Mucosa of rectum (tissue), 2 donors: Measurements from ENCODE around the gene DIAPH3.
"Not testable (repeated sequence)": the region's sequence is repeated elsewhere in the genome, so short reads cannot be mapped to it uniquely, and the experiment has no call there.

Experiments used
- H3K27ac ChIP-seq, 2 donors: one replicate each; pipeline ENCODE4 v1.7.0; 2013; ENCODE audit warnings: inconsistent platforms in 2 of 2, low read depth in 2 of 2, low read length in 2 of 2
- H3K27me3 ChIP-seq, 2 donors: one replicate each; pipeline ENCODE4 v1.7.0; 2013; ENCODE audit warnings: low read length in 2 of 2; ENCODE audit not compliant: control insufficient read depth in 2 of 2, insufficient read depth in 2 of 2
- H3K36me3 ChIP-seq, 2 donors: one replicate each; pipeline ENCODE4 v1.7.0; 2013; ENCODE audit warnings: low read length in 2 of 2; ENCODE audit not compliant: control insufficient read depth in 2 of 2, insufficient read depth in 2 of 2
- H3K4me1 ChIP-seq, 2 donors: one replicate each; pipeline ENCODE4 v1.7.0; 2013; ENCODE audit warnings: low read length in 2 of 2, mild to moderate bottlenecking in 1 of 2; ENCODE audit not compliant: control insufficient read depth in 2 of 2, insufficient read depth in 2 of 2
- H3K4me3 ChIP-seq, 2 donors: one replicate each; pipeline ENCODE4 v1.7.0; 2013; ENCODE audit warnings: low read length in 2 of 2
- H3K9ac ChIP-seq, 2 donors: one replicate each; pipeline ENCODE4 v1.7.0; 2013; ENCODE audit warnings: low read length in 2 of 2, low read depth in 1 of 2, mild to moderate bottlenecking in 1 of 2
- H3K9me3 ChIP-seq, 2 donors: one replicate each; pipeline ENCODE4 v1.7.0; 2013; ENCODE audit warnings: low read length in 2 of 2; ENCODE audit not compliant: control insufficient read depth in 2 of 2
- donor health status: healthy.
- donor health status: Normal muscosa, but diverticular disease.

Gene DIAPH3

GRCh38 chr13:60163478-60164233 lies at the start of gene DIAPH3:
DIAPH3 (minus strand) TSS chr13:60163928; CDS start chr13:60163766, 162 bp downstream.
- H3K9ac ChIP-seq, result peak within 1 kb of the TSS; percentile 75 to 98
- H3K4me3 ChIP-seq, result peak within 1 kb of the TSS; percentile 78 to 99
- peaks cover 3 to 5% of the 10 kb centered on the region in 2 donors for H3K4me1 ChIP-seq
- H3K9me3 ChIP-seq, result no peaks in the 10 kb centered on the region
- H3K27me3 ChIP-seq, result no peaks in the 10 kb centered on the region
- H3K36me3 ChIP-seq, result no peaks in the 10 kb centered on the region
- peak within 1 kb of the TSS; percentile 90 to 94 for H3K27ac ChIP-seq

- Histone ChIP-seq H3K4me3 (no peak overlapping the region), H3K9ac (no peak overlapping the region), H3K4me1 (no peaks in the 10 kb centered on the region), H3K9me3 (no peaks in the 10 kb centered on the region), H3K27me3 (no peaks in the 10 kb centered on the region), H3K36me3 (no peaks in the 10 kb centered on the region), H3K27ac (no peak overlapping the region)
These were observed 49.6 kb upstream of the DIAPH3 start for GRCh38 chr13:60213236-60213744.

DNA sequence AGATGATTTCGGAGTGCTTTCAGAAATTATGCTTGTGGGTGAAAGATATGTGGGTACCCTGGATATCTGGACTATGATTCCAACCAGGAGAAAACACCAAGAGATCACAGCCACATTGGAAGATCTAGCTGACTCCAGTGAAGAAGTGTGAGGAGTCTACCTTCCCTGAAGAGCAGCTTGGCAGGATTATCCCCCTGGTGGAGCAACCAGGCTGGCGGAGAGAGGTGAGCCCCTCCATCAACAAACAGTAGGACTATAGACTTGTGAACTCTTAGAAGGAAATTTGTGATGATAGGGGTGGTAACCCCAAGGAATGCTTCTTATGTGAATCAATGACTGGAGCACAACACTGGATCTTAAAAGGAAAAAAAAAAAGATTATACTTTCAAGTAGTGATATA lies 47.8 kb upstream of the DIAPH3 start:
- no peak overlapping the region for H3K27ac ChIP-seq
- H3K27me3 ChIP-seq, result no peaks in the 10 kb centered on the region
- H3K9me3 ChIP-seq, result no peaks in the 10 kb centered on the region
- H3K36me3 ChIP-seq, result no peaks in the 10 kb centered on the region
- no peaks in the 10 kb centered on the region for H3K4me1 ChIP-seq
- H3K9ac ChIP-seq, result no peak overlapping the region
- no peak overlapping the region for H3K4me3 ChIP-seq

- Histone ChIP-seq H3K36me3 (no peaks in the 10 kb centered on the region), H3K9me3 (no peaks in the 10 kb centered on the region), H3K4me1 (no peaks in the 10 kb centered on the region), H3K9ac (no peak overlapping the region), H3K4me3 (no peak overlapping the region), H3K27ac (no peak overlapping the region), H3K27me3 (no peaks in the 10 kb centered on the region)
These were observed 47.0 kb upstream of the DIAPH3 start for GRCh38 chr13:60210510-60211330.

GRCh38 chr13:60205499-60205898 lies 41.8 kb upstream of the DIAPH3 start:
- H3K27ac ChIP-seq, H3K4me1 ChIP-seq, H3K9ac ChIP-seq, H3K36me3 ChIP-seq, H3K27me3 ChIP-seq, H3K9me3 ChIP-seq, H3K4me3 ChIP-seq: not testable (repeated sequence)

DNA sequence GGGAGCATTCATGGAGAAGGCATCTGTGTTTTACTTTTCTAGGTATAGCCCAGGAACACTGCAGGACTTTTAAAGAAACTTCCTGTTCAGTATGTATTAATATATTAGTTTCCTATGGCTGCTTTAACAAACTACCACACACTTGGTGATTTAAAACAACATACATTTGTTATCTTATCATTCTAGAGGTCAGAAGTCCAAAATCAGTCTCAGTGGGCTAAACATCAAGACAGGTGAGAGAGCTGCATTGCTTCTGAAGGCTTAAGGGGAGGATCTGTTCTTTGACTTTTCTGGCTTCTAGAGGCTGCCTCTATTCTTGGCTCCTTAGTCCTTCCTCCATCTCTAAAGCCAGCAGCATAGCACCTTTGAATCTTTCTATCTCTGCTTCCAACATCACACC lies 37.6 kb upstream of the DIAPH3 start:
- Histone ChIP-seq H3K4me1 (no peaks in the 10 kb centered on the region), H3K36me3 (no peaks in the 10 kb centered on the region), H3K27ac (no peak overlapping the region), H3K4me3 (no peak overlapping the region), H3K9me3 (no peaks in the 10 kb centered on the region), H3K9ac (no peak overlapping the region), H3K27me3 (no peaks in the 10 kb centered on the region)

DNA sequence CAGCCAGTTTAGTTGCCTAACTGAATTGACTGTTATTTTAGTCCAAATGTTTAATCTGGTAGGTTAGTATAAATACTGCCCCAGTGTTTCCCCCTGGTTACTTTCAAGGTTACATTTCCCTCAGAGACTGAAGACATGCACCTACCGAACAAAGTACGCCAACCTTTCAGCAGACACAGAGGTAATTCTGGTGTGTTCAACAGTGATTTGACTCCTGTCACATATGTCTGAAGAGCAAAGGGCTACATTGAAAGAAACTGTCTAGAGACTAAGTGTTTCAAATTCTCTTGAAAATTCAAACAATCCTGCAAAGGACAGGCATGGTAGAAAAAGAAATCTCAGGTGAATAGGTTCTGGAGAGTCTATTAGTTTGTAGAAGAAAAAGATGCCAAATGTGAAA lies 32.2 kb upstream of the DIAPH3 start:
- H3K4me1 ChIP-seq, H3K4me3 ChIP-seq, H3K27ac ChIP-seq, H3K9ac ChIP-seq, H3K27me3 ChIP-seq, H3K9me3 ChIP-seq, H3K36me3 ChIP-seq: not testable (repeated sequence)

- H3K36me3 ChIP-seq, result no peaks in the 10 kb centered on the region
- H3K4me3 ChIP-seq, result no peak overlapping the region
- no peak overlapping the region for H3K27ac ChIP-seq
- H3K9ac ChIP-seq, result no peak overlapping the region
- H3K9me3 ChIP-seq, result no peaks in the 10 kb centered on the region
- H3K27me3 ChIP-seq, result no peaks in the 10 kb centered on the region
- no peaks in the 10 kb centered on the region for H3K4me1 ChIP-seq
These were observed 19.2 kb upstream of the DIAPH3 start for GRCh38 chr13:60182907-60183306.

- Histone ChIP-seq H3K27ac (no peak overlapping the region), H3K9ac (no peak overlapping the region)
These were observed 14.6 kb upstream of the DIAPH3 start for GRCh38 chr13:60178327-60178726.

DNA sequence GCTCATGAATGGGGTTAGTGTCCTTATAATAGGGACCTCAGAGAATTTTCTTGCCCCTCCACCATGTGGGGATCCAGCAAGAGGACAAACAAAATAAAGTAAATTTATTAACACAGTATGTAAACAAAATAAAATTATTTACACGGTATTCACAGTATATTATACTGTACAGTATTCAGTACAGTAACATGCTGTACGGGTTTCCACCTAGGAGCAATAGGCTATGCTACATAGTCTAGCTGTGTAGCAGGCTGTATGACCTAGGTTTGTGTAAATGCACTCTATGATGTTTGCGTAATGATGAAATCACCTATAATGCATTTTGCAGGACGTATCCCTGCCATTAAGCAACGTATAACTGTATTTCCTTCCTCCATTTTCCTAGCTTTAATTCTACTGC lies 11.8 kb upstream of the DIAPH3 start:
- no peaks in the 10 kb centered on the region for H3K9me3 ChIP-seq
- no peak overlapping the region for H3K27ac ChIP-seq

More at GRCh38 chr13:60178327-60178726, 14.6 kb upstream of the DIAPH3 start:
- Histone ChIP-seq H3K27me3 (no peaks in the 10 kb centered on the region), H3K4me1 (no peaks in the 10 kb centered on the region), H3K36me3 (no peaks in the 10 kb centered on the region), H3K9me3 (no peaks in the 10 kb centered on the region), H3K4me3 (no peak overlapping the region)

More for the DNA sequence above, 11.8 kb upstream of the DIAPH3 start:
- Histone ChIP-seq H3K4me1 (no peaks in the 10 kb centered on the region), H3K4me3 (no peak overlapping the region), H3K27me3 (no peaks in the 10 kb centered on the region), H3K36me3 (no peaks in the 10 kb centered on the region), H3K9ac (no peak overlapping the region)
